ENCODE results near the gene GSC2. TPM values are rescaled to one million over a fixed set of nuclear protein-coding genes. Genes with fewer than 3 reads are reported as not detected.
A peak's percentile ranks its signal among the peaks of the same experiment; 100 is the strongest.

The GSC2 gene
- total and polyA plus RNA-seq, 4 donors, result not detected

- Histone ChIP-seq H3K27ac (ENCODE audit: low read depth, low read length) (no peak overlapping the region), H3K4me1 (ENCODE audit: control insufficient read depth, insufficient read depth, low read length) (peaks cover 6% of the 10 kb centered on the region), H3K36me3 (ENCODE audit: control insufficient read depth, insufficient read depth, low read length) (peaks cover 39% of the 10 kb centered on the region), H3K27me3 (ENCODE audit: control insufficient read depth, insufficient read depth, low read length) (no peaks in the 10 kb centered on the region), H3K9me3 (ENCODE audit: control insufficient read depth, insufficient read depth, low read length) (no peaks in the 10 kb centered on the region), H3K4me3 (ENCODE audit: low read depth, low read length) (no peak overlapping the region)
- no peak for DNase-seq (ENCODE audit: low read depth in 4 of 6, low spot score in 6 of 6)
- 93% methylated on average over 19 of the region's 20 CpGs for WGBS (ENCODE audit: insufficient coverage)
These were observed 34.3 kb upstream of the GSC2 start for GRCh38 chr22:19184276-19184997.

GRCh38 chr22:19183216-19183615, 33.1 kb upstream of the GSC2 start:
- Histone ChIP-seq H3K27ac (ENCODE audit: low read depth, low read length) (no peak overlapping the region), H3K27me3 (ENCODE audit: control insufficient read depth, insufficient read depth, low read length) (no peaks in the 10 kb centered on the region), H3K4me1 (ENCODE audit: control insufficient read depth, insufficient read depth, low read length) (peaks cover 12% of the 10 kb centered on the region), H3K36me3 (ENCODE audit: control insufficient read depth, insufficient read depth, low read length) (peaks cover 39% of the 10 kb centered on the region), H3K9me3 (ENCODE audit: control insufficient read depth, insufficient read depth, low read length) (no peaks in the 10 kb centered on the region), H3K4me3 (ENCODE audit: low read depth, low read length) (no peak overlapping the region)
- 93% methylated on average over 9 of the region's 9 CpGs for whole genome bisulfite sequencing (ENCODE audit: insufficient coverage)
- no peak for DNase-seq (ENCODE audit: low read depth in 4 of 6, low spot score in 6 of 6)

- Histone ChIP-seq H3K4me3 (ENCODE audit: low read depth, low read length) (no peak overlapping the region), H3K36me3 (ENCODE audit: control insufficient read depth, insufficient read depth, low read length) (peaks cover 35% of the 10 kb centered on the region), H3K9me3 (ENCODE audit: control insufficient read depth, insufficient read depth, low read length) (no peaks in the 10 kb centered on the region), H3K4me1 (ENCODE audit: control insufficient read depth, insufficient read depth, low read length) (peaks cover 14% of the 10 kb centered on the region), H3K27me3 (ENCODE audit: control insufficient read depth, insufficient read depth, low read length) (no peaks in the 10 kb centered on the region), H3K27ac (ENCODE audit: low read depth, low read length) (no peak overlapping the region)
- 78% methylated on average over 6 of the region's 9 CpGs for WGBS (ENCODE audit: insufficient coverage)
- DNase-seq (ENCODE audit: low read depth in 4 of 6, low spot score in 6 of 6), result no peak
These were observed 32.5 kb upstream of the GSC2 start for GRCh38 chr22:19182472-19183157.

- Histone ChIP-seq H3K4me3 (ENCODE audit: low read depth, low read length) (no peak overlapping the region), H3K27ac (ENCODE audit: low read depth, low read length) (no peak overlapping the region), H3K27me3 (ENCODE audit: control insufficient read depth, insufficient read depth, low read length) (no peaks in the 10 kb centered on the region), H3K9me3 (ENCODE audit: control insufficient read depth, insufficient read depth, low read length) (no peaks in the 10 kb centered on the region), H3K36me3 (ENCODE audit: control insufficient read depth, insufficient read depth, low read length) (peaks cover 39% of the 10 kb centered on the region), H3K4me1 (ENCODE audit: control insufficient read depth, insufficient read depth, low read length) (peaks cover 20% of the 10 kb centered on the region)
- 75% methylated on average over 10 of the region's 12 CpGs for WGBS (ENCODE audit: insufficient coverage)
- no peak for DNase-seq (ENCODE audit: low read depth in 4 of 6, low spot score in 6 of 6)
These were observed 31.8 kb upstream of the GSC2 start for GRCh38 chr22:19181786-19182471.

GRCh38 chr22:19180740-19181410, 30.8 kb upstream of the GSC2 start:
- H3K4me3 ChIP-seq (ENCODE audit: low read depth, low read length), result no peak overlapping the region
- DNase-seq (ENCODE audit: low read depth in 4 of 6, low spot score in 6 of 6), result no peak
- H3K27ac ChIP-seq (ENCODE audit: low read depth, low read length), result no peak overlapping the region
- H3K4me1 ChIP-seq (ENCODE audit: control insufficient read depth, insufficient read depth, low read length), result peaks cover 31% of the 10 kb centered on the region
- no peaks in the 10 kb centered on the region for H3K27me3 ChIP-seq (ENCODE audit: control insufficient read depth, insufficient read depth, low read length)
- no peaks in the 10 kb centered on the region for H3K9me3 ChIP-seq (ENCODE audit: control insufficient read depth, insufficient read depth, low read length)
- WGBS (ENCODE audit: insufficient coverage), result 85% methylated on average over 8 of the region's 11 CpGs
- H3K36me3 ChIP-seq (ENCODE audit: control insufficient read depth, insufficient read depth, low read length), result peaks cover 47% of the 10 kb centered on the region

GRCh38 chr22:19180234-19180633, 30.1 kb upstream of the GSC2 start:
- Histone ChIP-seq H3K4me3 (ENCODE audit: low read depth, low read length) (no peak overlapping the region), H3K27ac (ENCODE audit: low read depth, low read length) (no peak overlapping the region), H3K4me1 (ENCODE audit: control insufficient read depth, insufficient read depth, low read length) (peaks cover 37% of the 10 kb centered on the region), H3K27me3 (ENCODE audit: control insufficient read depth, insufficient read depth, low read length) (no peaks in the 10 kb centered on the region), H3K9me3 (ENCODE audit: control insufficient read depth, insufficient read depth, low read length) (no peaks in the 10 kb centered on the region), H3K36me3 (ENCODE audit: control insufficient read depth, insufficient read depth, low read length) (peaks cover 49% of the 10 kb centered on the region)
- no peak for DNase-seq (ENCODE audit: low read depth in 4 of 6, low spot score in 6 of 6)
- 90% methylated on average over 9 of the region's 9 CpGs for WGBS (ENCODE audit: insufficient coverage)

- 37% methylated on average over 15 of the region's 15 CpGs for WGBS (ENCODE audit: insufficient coverage)
- peaks cover 54% of the 10 kb centered on the region for H3K36me3 ChIP-seq (ENCODE audit: control insufficient read depth, insufficient read depth, low read length)
These were observed 29.5 kb upstream of the GSC2 start for GRCh38 chr22:19179497-19180048.

GRCh38 chr22:19178657-19179496, 28.8 kb upstream of the GSC2 start, which contains the start of gene SLC25A1:
TSS of gene SLC25A1 (minus strand) at chr22:19178736. CDS start at chr22:19178673, 63 bp downstream.
- peaks cover 50% of the 10 kb centered on the region for H3K4me1 ChIP-seq (ENCODE audit: control insufficient read depth, insufficient read depth, low read length)
- peak within 1 kb of the TSS; percentile 80 for H3K27ac ChIP-seq (ENCODE audit: low read depth, low read length)
- DNase-seq (ENCODE audit: low read depth in 4 of 6, low spot score in 6 of 6), result peak; percentile 72 to 96 (median 87)
- WGBS (ENCODE audit: insufficient coverage), result under 1% methylated on average over 86 of the region's 86 CpGs
- no peaks in the 10 kb centered on the region for H3K27me3 ChIP-seq (ENCODE audit: control insufficient read depth, insufficient read depth, low read length)
- H3K36me3 ChIP-seq (ENCODE audit: control insufficient read depth, insufficient read depth, low read length), result peaks cover 57% of the 10 kb centered on the region
- peak within 1 kb of the TSS; percentile 51 for H3K4me3 ChIP-seq (ENCODE audit: low read depth, low read length)
- no peaks in the 10 kb centered on the region for H3K9me3 ChIP-seq (ENCODE audit: control insufficient read depth, insufficient read depth, low read length)

More at GRCh38 chr22:19179497-19180048, 29.5 kb upstream of the GSC2 start:
- no peaks in the 10 kb centered on the region for H3K9me3 ChIP-seq (ENCODE audit: control insufficient read depth, insufficient read depth, low read length)
- peaks cover 44% of the 10 kb centered on the region for H3K4me1 ChIP-seq (ENCODE audit: control insufficient read depth, insufficient read depth, low read length)
- peak overlapping the region; percentile 80 for H3K27ac ChIP-seq (ENCODE audit: low read depth, low read length)
- H3K4me3 ChIP-seq (ENCODE audit: low read depth, low read length), result peak overlapping the region; percentile 51
- DNase-seq (ENCODE audit: low read depth in 4 of 6, low spot score in 6 of 6), result peak in 4 of 6 donors; percentile 48 to 87 (median 68)
- H3K27me3 ChIP-seq (ENCODE audit: control insufficient read depth, insufficient read depth, low read length), result no peaks in the 10 kb centered on the region

All from spinal cord (tissue), 10 donors.